Cardiac muscle cell (in vitro differentiated cells and primary cell): Measurements from ENCODE around the gene MXRA5. TPM values are rescaled to one million over a fixed set of nuclear protein-coding genes. Genes with fewer than 3 reads are reported as not detected.

Experiments used
- DNase-seq, 2 donors: peaks; one replicate each; pipeline versions ENCODE4 v3.0.0 to v3.0.0-alpha.2; 2010 to 2017; ENCODE audit warnings: low read depth in 1 of 2, low spot score in 1 of 2
- H3K27ac ChIP-seq: fragments of 200-600 bp; sonication (generic); 2 replicates; pipeline ENCODE4 v1.5.1; 2016
- H3K27me3 ChIP-seq: fragments of 200-600 bp; sonication (generic); 2 replicates; pipeline ENCODE4 v1.6.0; 2016; ENCODE audit warnings: control low read depth
- H3K36me3 ChIP-seq: fragments of 200-600 bp; sonication (generic); 2 replicates; pipeline ENCODE4 v1.5.1; 2016; ENCODE audit warnings: control low read depth
- H3K4me1 ChIP-seq: fragments of 200-600 bp; sonication (generic); 2 replicates; pipeline ENCODE4 v1.8.1; 2017; ENCODE audit warnings: low read depth, mild to moderate bottlenecking, mixed run types
- H3K4me3 ChIP-seq: fragments of 200-600 bp; sonication (generic); 2 replicates; pipeline ENCODE4 v1.5.1; 2016; ENCODE audit warnings: mild to moderate bottlenecking
- H3K9me3 ChIP-seq: fragments of 200-600 bp; sonication (generic); 2 replicates; pipeline ENCODE4 v1.5.1; 2017; ENCODE audit warnings: low read depth, mild to moderate bottlenecking, control low read depth
- CTCF ChIP-seq: IDR thresholded peaks from 2 replicates; pipeline ENCODE4 v1.5.1; 2012; ENCODE audit warnings: low read depth, mild to moderate bottlenecking, low read length
- polyA plus RNA-seq: library from polyadenylated mRNA; unstranded; fragments of >200 nt; fragmentation: Nextera tagmentation; extraction: Ambion mirVana; gene quantifications from 2 replicates; pipeline ENCODE4 v1.2.1, GENCODE V29; 2016
- total RNA-seq: library from RNA; depleted of rRNA; stranded (reverse); fragments of >200 nt; gene quantifications from 2 replicates; pipeline ENCODE4 v1.2.3, GENCODE V29; 2016

Gene MXRA5
- total RNA-seq, result 0.09 and 0.25 TPM in 2 replicates
- 0.05 TPM in 1 of 2 replicates, not detected in the other for polyA plus RNA-seq

- no peak within 1 kb of the TSS for H3K27ac ChIP-seq
- H3K36me3 ChIP-seq, result no peaks in the 10 kb centered on the region
- peak within 1 kb of the TSS; percentile 21 for H3K4me3 ChIP-seq
- no peak for TF ChIP-seq CTCF
- peaks cover 67% of the 10 kb centered on the region for H3K27me3 ChIP-seq
- H3K9me3 ChIP-seq, result no peaks in the 10 kb centered on the region
- no peaks in the 10 kb centered on the region for H3K4me1 ChIP-seq
- peak; percentile 27 to 64 for DNase-seq
Observed at GRCh38 chrX:3346501-3347259, at the start of gene MXRA5. TSS of gene MXRA5 (minus strand) at chrX:3346652. CDS start at chrX:3343833, 2,819 bp downstream.

- no peak overlapping the region for H3K27ac ChIP-seq
- H3K9me3 ChIP-seq, result no peaks in the 10 kb centered on the region
- no peak overlapping the region for H3K4me3 ChIP-seq
- no peaks in the 10 kb centered on the region for H3K4me1 ChIP-seq
- H3K27me3 ChIP-seq, result no peaks in the 10 kb centered on the region
- DNase-seq, result peak in 1 of 2 donors; percentile 55
- no peak for TF ChIP-seq CTCF
- H3K36me3 ChIP-seq, result no peaks in the 10 kb centered on the region
Observed at GRCh38 chrX:3393581-3394111, 47.2 kb upstream of the MXRA5 start.

GRCh38 chrX:3393178-3393577 is 46.7 kb upstream of the MXRA5 start:
- H3K36me3 ChIP-seq, result no peaks in the 10 kb centered on the region
- H3K9me3 ChIP-seq, result no peaks in the 10 kb centered on the region
- peak in 1 of 2 donors; percentile 17 for DNase-seq
- TF ChIP-seq CTCF, result no peak
- H3K27ac ChIP-seq, result no peak overlapping the region
- H3K4me1 ChIP-seq, result no peaks in the 10 kb centered on the region
- H3K27me3 ChIP-seq, result no peaks in the 10 kb centered on the region
- no peak overlapping the region for H3K4me3 ChIP-seq

- Histone ChIP-seq H3K9me3 (no peaks in the 10 kb centered on the region), H3K4me1 (no peaks in the 10 kb centered on the region), H3K27me3 (no peaks in the 10 kb centered on the region), H3K27ac (no peak overlapping the region), H3K36me3 (no peaks in the 10 kb centered on the region), H3K4me3 (no peak overlapping the region)
- DNase-seq, result no peak
- no peak for TF ChIP-seq CTCF
Observed at GRCh38 chrX:3388457-3388856, 42.0 kb upstream of the MXRA5 start.

DNA sequence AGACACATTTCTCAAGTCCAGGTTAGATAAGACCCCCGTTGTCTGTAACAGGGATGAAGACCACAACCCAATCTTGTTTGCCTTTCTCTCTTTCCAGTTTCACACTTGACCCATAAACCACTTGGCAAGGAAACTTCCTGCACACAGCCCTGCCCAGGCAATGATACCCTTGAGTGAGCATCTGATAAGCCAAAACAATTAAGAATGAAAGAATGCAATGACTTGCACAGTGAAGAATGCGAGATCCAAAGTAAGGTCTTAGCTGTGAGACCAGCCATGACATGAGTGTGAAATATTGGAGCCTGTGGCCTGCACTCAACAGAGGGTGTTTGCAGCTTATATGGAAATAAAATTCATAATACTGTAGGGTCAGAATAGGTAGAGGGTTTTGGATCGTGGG is 37.9 kb upstream of the MXRA5 start:
- DNase-seq, result peak in 1 of 2 donors; percentile 10
- no peak for TF ChIP-seq CTCF

More for the DNA sequence above, 37.9 kb upstream of the MXRA5 start:
- Histone ChIP-seq H3K4me1 (no peaks in the 10 kb centered on the region), H3K27ac (no peak overlapping the region), H3K9me3 (no peaks in the 10 kb centered on the region), H3K4me3 (no peak overlapping the region), H3K36me3 (no peaks in the 10 kb centered on the region), H3K27me3 (no peaks in the 10 kb centered on the region)
